Testis (tissue), 3 donors: Measurements from ENCODE around the gene MMP10. TPM values are rescaled to one million over a fixed set of nuclear protein-coding genes. Genes with fewer than 3 reads are reported as not detected.
A peak's percentile ranks its signal among the peaks of the same experiment; 100 is the strongest.
"Not testable (repeated sequence)": the region's sequence is repeated elsewhere in the genome, so short reads cannot be mapped to it uniquely, and the experiment has no call there.

Source experiments
- DNase-seq: peaks from one replicate; pipeline ENCODE4 v3.0.0-alpha.2; 2019
- H3K27ac ChIP-seq, 2 donors: fragments of 200-600 bp; sonication (generic); one replicate each; pipeline ENCODE4 v1.5.1; 2019
- H3K27me3 ChIP-seq: fragments of 200-600 bp; sonication (generic); one replicate; pipeline ENCODE4 v1.5.1; 2019
- H3K36me3 ChIP-seq: fragments of 200-600 bp; sonication (generic); one replicate; pipeline ENCODE4 v1.5.1; 2017; ENCODE audit warnings: low read depth; ENCODE audit errors: missing control alignments
- H3K4me1 ChIP-seq: fragments of 200-600 bp; sonication (generic); one replicate; pipeline ENCODE4 v1.5.1; 2019
- H3K4me3 ChIP-seq, 2 donors: fragments of 200-600 bp; sonication (generic); one replicate each; pipeline ENCODE4 v1.5.1; 2017 to 2019
- H3K9me3 ChIP-seq: fragments of 200-600 bp; sonication (generic); one replicate; pipeline ENCODE4 v1.5.1; 2017
- POLR2A ChIP-seq: fragments of 450-650 bp; IDR thresholded peaks from one replicate; pipeline ENCODE4 v1.6.1; 2017; ENCODE audit warnings: antibody characterized with exemption, mild to moderate bottlenecking, moderate library complexity
- WGBS, 2 donors: methylation state at CpG; one replicate each; pipeline ENCODE4 v1.1.5; 2018; 5-methylcytosine and 5-hydroxymethylcytosine counted together
- intact Hi-C: fragments of 100-400 bp; cut with DNase I; formaldehyde crosslinking; loops from one replicate; pipeline ENCODE4 v1.15.1; 2023; ENCODE audit warnings: low total_unique reads
- polyA plus RNA-seq: library from polyadenylated mRNA; stranded (reverse); fragments of 350-450 nt; fragmentation: Illumina TruSeq; extraction: RNeasy Lipid Tissue Mini Kit (QIAGEN cat#74804); gene quantifications from one replicate; pipeline ENCODE4 v1.2.3, GENCODE V29; 2014; ENCODE audit warnings: low read depth, low replicate concordance; ENCODE audit not compliant: insufficient read depth
- total RNA-seq, 2 donors: library from RNA; depleted of rRNA; stranded (reverse); fragments of >200 nt; gene quantifications; one replicate each; pipeline ENCODE4 v1.2.3, GENCODE V29; 2016
- TF ChIP-seq, protein P1 (sequence below), 3 experiments: fragments of 450-650 bp in 2 of 3; fragments of 200-600 bp in 1 of 3; sonication (generic) in 1 of 3; IDR thresholded peaks; one replicate each; pipeline ENCODE4 v1.5.1; 2016 to 2019; ENCODE audit warnings: antibody characterized with exemption in 3 of 3, mild to moderate bottlenecking in 2 of 3, moderate library complexity in 1 of 3

The MMP10 gene
- total and polyA plus RNA-seq, 3 donors from 2014 or later = 0.19 to 1.1 (median 0.39) TPM

GRCh38 chr11:102734650-102735049, 45.8 kb downstream of the MMP10 start:
- no peaks in the 10 kb centered on the region for H3K4me1 ChIP-seq
- no peak overlapping the region for H3K4me3 ChIP-seq
- H3K9me3 ChIP-seq = no peaks in the 10 kb centered on the region
- no peaks in the 10 kb centered on the region for H3K27me3 ChIP-seq
- no peak for DNase-seq
- H3K27ac ChIP-seq = no peak overlapping the region
- H3K36me3 ChIP-seq = no peaks in the 10 kb centered on the region
- intact Hi-C loops = no loop called here
- TF ChIP-seq POLR2A = no peak
- TF ChIP-seq, protein P1, sequence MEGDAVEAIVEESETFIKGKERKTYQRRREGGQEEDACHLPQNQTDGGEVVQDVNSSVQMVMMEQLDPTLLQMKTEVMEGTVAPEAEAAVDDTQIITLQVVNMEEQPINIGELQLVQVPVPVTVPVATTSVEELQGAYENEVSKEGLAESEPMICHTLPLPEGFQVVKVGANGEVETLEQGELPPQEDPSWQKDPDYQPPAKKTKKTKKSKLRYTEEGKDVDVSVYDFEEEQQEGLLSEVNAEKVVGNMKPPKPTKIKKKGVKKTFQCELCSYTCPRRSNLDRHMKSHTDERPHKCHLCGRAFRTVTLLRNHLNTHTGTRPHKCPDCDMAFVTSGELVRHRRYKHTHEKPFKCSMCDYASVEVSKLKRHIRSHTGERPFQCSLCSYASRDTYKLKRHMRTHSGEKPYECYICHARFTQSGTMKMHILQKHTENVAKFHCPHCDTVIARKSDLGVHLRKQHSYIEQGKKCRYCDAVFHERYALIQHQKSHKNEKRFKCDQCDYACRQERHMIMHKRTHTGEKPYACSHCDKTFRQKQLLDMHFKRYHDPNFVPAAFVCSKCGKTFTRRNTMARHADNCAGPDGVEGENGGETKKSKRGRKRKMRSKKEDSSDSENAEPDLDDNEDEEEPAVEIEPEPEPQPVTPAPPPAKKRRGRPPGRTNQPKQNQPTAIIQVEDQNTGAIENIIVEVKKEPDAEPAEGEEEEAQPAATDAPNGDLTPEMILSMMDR (IDR thresholded peaks at IDR 0.05) = no peak

- TF ChIP-seq POLR2A = no peak
- TF ChIP-seq, protein P1 (IDR thresholded peaks at IDR 0.05) = peak; percentile 42 to 56 (median 43)
- intact Hi-C loops = no loop called here
- Histone ChIP-seq H3K9me3 (no peaks in the 10 kb centered on the region), H3K36me3 (no peaks in the 10 kb centered on the region), H3K4me1 (no peaks in the 10 kb centered on the region), H3K4me3 (no peak overlapping the region), H3K27ac (no peak overlapping the region), H3K27me3 (no peaks in the 10 kb centered on the region)
- DNase-seq = peak; percentile 76
- 40 to 44% methylated on average over 8 of the region's 8 CpGs for WGBS, 2 donors
Observed at GRCh38 chr11:102733232-102733875, 47.1 kb downstream of the MMP10 start.

- H3K27ac ChIP-seq, H3K4me1 ChIP-seq, H3K27me3 ChIP-seq, intact Hi-C loops, DNase-seq, H3K36me3 ChIP-seq, H3K9me3 ChIP-seq, H3K4me3 ChIP-seq: not testable (repeated sequence)
- 40 to 61% methylated on average over 4 to 7 of the region's 8 CpGs for WGBS, 2 donors
Observed at GRCh38 chr11:102730944-102731343, 49.5 kb downstream of the MMP10 start.

- no peak for TF ChIP-seq POLR2A
- TF ChIP-seq, protein P1 (IDR thresholded peaks at IDR 0.05) = no peak
- DNase-seq = no peak
- no peaks in the 10 kb centered on the region for H3K9me3 ChIP-seq
- no peaks in the 10 kb centered on the region for H3K4me1 ChIP-seq
- WGBS, 2 donors = 77% methylated on average over 9 of the region's 9 CpGs
- H3K27ac ChIP-seq = no peak overlapping the region
- H3K27me3 ChIP-seq = no peaks in the 10 kb centered on the region
- H3K4me3 ChIP-seq = no peak overlapping the region
- no peaks in the 10 kb centered on the region for H3K36me3 ChIP-seq
- intact Hi-C loops = no loop called here
Observed at GRCh38 chr11:102729849-102730815, 50.3 kb downstream of the MMP10 start.

GRCh38 chr11:102727890-102728289, 52.5 kb downstream of the MMP10 start:
- intact Hi-C loops = no loop called here
- H3K4me3 ChIP-seq = no peak overlapping the region
- H3K27me3 ChIP-seq = no peaks in the 10 kb centered on the region
- TF ChIP-seq, protein P1 (IDR thresholded peaks at IDR 0.05) = no peak
- no peak for TF ChIP-seq POLR2A
- no peaks in the 10 kb centered on the region for H3K9me3 ChIP-seq
- 86 to 91% methylated on average over 2 of the region's 2 CpGs for WGBS, 2 donors
- no peak for DNase-seq
- no peaks in the 10 kb centered on the region for H3K4me1 ChIP-seq
- H3K27ac ChIP-seq = no peak overlapping the region
- no peaks in the 10 kb centered on the region for H3K36me3 ChIP-seq
